HG03097 (cell line): ENCODE data around the gene PTGER4.
"Not testable (repeated sequence)": the region's sequence is repeated elsewhere in the genome, so short reads cannot be mapped to it uniquely, and the experiment has no call there.

ENCODE experiments used
- ATAC-seq: cut with Tn5 transposase; IDR thresholded peaks from one replicate; pipeline ENCODE4 v1.9.1; 2021; ENCODE audit not compliant: unreplicated experiment, low FRiP score

Gene PTGER4

DNA sequence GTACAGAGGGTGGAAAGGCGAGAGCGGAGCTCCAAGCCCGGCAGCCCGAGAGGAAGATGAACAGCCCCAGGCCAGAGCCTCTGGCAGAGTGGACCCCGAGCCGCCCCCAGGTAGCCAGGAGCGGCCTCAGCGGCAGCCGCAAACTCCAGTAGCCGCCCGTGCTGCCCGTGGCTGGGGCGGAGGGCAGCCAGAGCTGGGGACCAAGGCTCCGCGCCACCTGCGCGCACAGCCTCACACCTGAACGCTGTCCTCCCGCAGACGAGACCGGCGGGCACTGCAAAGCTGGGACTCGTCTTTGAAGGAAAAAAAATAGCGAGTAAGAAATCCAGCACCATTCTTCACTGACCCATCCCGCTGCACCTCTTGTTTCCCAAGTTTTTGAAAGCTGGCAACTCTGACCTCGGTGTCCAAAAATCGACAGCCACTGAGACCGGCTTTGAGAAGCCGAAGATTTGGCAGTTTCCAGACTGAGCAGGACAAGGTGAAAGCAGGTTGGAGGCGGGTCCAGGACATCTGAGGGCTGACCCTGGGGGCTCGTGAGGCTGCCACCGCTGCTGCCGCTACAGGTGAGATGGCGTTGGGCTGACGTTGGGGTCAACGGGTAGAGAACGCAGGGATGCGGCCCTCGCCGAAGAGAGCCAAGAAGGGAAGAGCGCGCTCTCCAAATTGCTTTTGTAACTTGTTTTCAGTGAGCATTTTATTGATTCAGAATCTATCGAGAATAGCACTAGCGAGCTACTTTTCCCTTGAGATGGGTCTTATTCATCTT, at the start of gene PTGER4:
Gene PTGER4 (plus strand): TSS at position 3 of the 769 bp plus-strand sequence. CDS start 1,079 bp downstream, outside the sequence.
- no peak for ATAC-seq

DNA sequence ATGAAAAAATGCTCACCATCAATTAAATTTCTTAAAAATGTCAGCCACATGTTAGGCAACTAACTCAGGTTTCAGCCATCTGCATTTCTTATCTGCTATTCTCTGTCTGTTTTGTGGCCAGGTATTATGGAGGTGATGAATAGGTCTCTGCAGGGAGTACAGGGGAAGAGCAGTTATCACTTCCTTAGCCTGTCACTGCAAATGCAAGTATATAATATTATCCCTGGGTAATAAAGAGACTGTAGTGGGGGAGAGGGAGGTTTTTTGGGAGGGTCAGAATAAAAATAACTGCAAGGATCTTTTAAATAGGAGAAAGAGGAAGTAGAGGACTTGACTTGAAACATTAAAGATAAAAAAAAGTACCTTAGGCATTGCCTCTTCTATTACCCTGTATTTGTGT, 49.6 kb upstream of the PTGER4 start:
- ATAC-seq = no peak

DNA sequence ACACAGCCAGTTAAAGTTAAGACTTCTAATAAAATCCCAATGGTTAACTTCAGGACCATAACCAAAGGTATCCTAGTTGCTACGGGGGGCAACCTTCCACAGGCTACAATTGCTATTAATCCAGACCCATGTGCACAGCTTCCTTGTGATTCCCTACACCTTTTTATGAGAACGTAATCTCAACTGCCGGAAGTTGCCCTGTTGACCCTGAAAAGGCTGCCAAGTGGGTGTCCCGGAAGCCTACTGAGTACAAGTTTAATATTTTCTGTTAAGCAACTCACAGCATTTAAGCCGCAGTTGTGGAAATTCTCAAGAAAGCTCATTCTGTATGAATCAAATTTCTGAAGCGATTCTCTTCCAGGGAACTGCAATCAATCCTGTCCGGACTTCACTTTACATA, 48.5 kb upstream of the PTGER4 start:
- ATAC-seq = no peak

GRCh38 chr5:40634154-40634553, 45.6 kb upstream of the PTGER4 start:
- ATAC-seq = no peak

DNA sequence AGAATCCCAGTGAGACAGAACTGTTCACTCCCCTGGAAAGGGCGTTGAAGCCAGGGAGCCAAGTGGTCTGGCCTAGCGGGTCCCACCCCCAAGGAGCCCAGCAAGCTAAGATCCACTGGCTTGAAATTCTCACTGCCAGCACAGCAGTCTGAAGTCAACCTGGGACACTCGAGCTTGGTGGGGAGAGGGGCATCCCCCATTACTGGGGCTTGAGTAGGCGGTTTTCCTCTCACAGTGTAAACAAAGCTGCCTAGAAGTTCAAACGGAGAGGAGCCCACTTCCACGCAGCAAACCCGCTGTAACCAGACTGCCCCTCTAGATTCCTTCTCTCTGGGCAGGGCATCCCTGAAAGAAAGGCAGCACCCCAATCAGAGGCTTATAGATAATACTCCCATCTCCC, 45.1 kb upstream of the PTGER4 start:
- ATAC-seq = no peak

DNA sequence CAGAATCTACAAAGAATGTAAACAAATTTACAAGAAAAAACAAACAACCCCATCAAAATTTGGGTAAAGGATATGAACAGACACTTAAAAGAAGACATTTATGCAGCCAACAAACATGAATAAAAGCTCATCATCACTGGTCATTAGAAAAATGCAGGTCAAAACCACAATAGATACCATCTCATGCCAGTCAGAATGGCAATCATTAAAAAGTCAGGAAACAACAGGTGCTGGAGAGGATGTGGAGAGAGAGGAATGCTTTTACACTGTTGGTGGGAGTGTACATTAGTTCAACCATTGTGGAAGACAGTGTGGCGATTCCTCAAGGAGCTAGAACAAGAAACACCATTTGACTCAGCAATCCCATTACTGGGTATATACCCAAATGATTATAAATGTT, 40.2 kb upstream of the PTGER4 start:
- ATAC-seq = not testable (repeated sequence)

GRCh38 chr5:40646266-40646665, 33.4 kb upstream of the PTGER4 start:
- ATAC-seq = no peak

DNA sequence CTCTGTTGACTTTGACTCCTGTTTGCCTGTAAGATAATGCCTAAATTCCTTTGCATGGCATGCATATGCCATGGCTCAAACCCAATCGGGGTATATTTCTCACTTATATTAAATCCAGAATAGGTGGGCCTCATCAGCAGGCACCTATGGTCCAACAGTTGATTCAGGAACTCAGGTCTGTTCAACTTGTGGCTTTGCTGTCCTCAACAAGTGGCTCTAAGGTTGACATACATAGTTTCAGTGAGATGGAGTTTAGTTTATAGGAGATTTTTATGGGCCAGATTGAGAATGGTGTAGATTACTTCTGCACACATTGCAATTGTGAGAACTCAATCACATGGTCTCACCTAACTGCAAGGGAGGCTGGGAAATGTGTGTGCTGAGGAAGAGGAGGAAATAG, 31.6 kb upstream of the PTGER4 start:
- no peak for ATAC-seq

DNA sequence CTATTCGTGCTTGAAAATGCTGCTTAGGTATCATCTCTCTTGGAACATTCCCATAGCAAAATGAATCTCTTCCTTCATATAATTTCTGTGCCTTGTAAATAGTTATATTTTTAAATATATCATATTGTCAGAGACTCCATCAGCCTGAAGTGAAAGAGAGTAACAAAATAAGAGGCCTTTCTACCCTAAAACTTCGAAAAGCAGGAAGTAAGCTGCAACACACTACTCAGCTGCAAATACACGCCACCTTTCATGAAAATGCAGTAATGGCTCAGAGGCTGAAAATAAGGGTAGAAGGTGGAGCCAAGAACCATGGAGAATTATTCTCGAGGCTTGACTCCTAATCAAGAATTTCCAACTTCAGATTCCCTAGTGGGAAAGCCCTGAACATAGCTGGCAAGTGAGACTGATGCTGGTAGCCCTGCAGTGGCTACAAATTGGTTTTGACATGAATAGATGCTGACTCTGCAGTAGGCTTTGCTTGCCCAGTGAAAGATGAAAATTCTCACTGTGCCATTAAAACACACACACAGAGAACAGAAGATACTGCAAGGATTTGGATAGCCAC, 30.2 kb upstream of the PTGER4 start:
- no peak for ATAC-seq

DNA sequence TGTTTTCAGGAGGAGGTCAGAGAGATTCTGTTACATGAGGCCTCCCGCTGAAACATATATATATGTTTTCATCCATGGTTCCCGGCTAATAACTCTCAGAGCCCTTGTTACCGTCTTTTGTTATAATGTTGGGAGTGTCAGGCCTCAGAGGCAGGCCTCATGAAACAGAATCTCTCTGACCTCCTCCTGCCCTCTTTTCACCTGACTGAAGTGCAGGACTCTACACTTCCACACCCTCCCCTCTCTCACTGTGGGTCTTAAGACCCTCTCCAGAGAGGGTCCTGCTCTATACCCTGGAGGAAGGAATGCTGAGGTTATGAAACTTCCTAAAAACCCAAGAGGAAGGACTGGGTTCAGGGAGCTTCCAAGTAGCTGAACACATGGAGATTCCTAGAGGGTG, 28.5 kb upstream of the PTGER4 start:
- no peak for ATAC-seq

- ATAC-seq = no peak
Observed at GRCh38 chr5:40652441-40653220, 27.1 kb upstream of the PTGER4 start.

GRCh38 chr5:40653221-40654022, 26.3 kb upstream of the PTGER4 start:
- ATAC-seq = no peak

- no peak for ATAC-seq
Observed at GRCh38 chr5:40654377-40654991, 25.2 kb upstream of the PTGER4 start.

- no peak for ATAC-seq
Observed at GRCh38 chr5:40655138-40655537, 24.6 kb upstream of the PTGER4 start.

GRCh38 chr5:40656091-40656490, 23.6 kb upstream of the PTGER4 start:
- ATAC-seq = not testable (repeated sequence)

DNA sequence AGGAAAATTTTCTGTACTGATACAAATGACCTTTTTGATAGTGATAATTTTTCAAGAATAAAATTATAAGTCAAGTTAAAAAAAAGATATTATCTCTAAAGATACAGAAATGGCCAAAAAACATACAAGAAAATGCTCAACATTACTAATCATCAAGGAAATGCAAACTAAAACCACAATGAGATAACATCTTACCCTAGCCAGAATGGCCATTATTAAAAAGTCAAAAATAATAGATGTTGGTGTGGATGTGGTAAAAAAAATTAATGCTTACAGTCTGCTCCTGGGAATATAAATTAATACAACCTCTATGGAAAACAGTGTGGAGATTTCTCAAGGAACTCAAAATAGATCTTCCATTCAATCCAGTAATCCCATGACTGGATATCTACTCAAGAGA, 22.9 kb upstream of the PTGER4 start:
- no peak for ATAC-seq

- ATAC-seq = no peak
Observed at GRCh38 chr5:40660751-40661150, 19.0 kb upstream of the PTGER4 start.

DNA sequence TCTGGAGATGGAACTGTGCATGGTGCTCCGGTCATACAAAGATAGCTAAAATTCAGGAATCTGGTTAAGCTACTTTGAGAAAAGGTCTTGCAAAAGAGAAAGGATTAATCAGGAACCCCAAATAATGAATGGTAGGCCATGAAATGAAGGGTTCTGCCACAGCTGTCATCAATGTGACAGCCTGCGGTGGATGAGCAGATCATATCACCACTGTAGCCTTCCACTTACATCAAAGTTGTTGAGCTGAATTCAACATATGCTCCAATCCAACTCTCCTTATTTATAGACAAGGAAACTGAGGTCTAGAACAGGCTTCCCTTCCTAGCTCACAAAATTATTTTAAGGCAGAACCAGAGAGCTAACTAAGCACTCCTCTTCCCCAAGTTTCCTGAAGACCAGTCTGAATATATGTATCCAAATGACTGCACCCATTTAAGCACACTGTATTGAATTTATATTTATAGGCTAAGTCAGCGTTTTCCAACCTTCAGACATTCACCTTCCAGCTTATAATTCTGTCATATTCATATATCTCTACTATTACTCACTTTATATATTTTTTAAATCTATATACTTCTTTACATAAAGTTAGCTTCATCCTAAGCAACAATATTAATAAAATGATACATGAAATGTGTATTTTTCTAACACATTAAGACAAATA, 13.9 kb upstream of the PTGER4 start:
- ATAC-seq = no peak

DNA sequence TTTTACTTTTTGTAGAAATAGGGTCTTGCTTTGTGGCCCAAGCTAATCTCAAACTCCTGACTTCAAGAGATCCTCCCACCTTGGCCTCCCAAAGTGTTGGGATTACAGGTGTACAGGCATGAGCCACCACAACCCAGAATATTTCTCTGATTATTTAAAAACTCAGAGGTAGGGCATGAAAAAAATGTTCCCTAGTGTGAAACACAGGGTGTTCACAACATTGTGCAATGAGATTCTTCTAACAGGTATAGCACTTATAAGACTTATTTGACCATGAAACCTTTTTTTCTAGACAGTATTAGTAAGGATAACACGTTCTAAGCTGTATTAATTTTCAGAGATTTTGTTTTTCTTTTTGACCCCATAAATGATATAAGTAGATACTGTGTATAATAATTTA, 13.1 kb upstream of the PTGER4 start:
- ATAC-seq = no peak

DNA sequence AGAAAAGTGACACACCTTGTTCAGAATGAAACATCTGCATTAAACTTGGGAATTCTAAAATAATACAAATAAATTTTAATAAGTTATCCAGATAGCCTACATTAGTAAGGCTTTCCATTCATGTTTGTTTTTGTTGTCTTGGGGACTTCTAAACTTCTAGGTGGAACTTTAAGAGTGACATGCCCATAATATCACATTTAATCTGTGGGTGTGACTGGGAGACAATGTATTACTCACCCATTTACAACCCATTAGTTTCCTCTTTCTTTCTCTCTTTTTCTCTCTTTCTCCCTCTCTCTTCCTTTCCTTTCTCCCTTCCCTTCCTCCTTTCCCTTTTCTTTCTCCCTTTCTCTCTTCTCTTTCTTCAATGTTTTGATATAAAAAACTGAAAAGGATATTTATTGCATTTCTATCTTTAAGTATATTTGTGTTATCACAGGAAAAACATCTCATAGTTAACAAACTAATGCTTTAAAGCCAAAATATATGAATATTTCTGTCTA, 12.5 kb upstream of the PTGER4 start:
- ATAC-seq = no peak
